ENCODE data around the gene SLC12A1.

The SLC12A1 gene

DNA sequence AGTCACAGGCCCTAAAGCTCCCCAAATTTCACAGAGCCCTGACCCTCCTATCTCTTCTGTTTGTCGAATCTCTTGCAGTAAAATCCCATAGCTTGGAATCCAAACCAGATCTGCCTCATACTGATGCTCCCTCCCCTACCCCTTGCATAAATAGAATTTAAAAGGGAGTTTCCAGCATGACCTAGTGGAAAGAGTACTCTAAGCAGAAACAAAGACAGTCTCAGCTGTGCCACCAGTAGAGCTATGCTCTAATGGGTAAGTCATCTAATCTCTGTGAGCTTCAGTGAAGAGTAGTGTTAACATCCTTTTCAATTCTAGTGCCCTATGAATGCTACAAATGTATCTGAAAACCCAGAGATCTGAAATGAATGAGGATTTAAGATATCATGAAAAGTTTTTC is 4.0 kb upstream of the SLC12A1 start:
- ATAC-seq: no peak
- TF ChIP-seq, protein P1, sequence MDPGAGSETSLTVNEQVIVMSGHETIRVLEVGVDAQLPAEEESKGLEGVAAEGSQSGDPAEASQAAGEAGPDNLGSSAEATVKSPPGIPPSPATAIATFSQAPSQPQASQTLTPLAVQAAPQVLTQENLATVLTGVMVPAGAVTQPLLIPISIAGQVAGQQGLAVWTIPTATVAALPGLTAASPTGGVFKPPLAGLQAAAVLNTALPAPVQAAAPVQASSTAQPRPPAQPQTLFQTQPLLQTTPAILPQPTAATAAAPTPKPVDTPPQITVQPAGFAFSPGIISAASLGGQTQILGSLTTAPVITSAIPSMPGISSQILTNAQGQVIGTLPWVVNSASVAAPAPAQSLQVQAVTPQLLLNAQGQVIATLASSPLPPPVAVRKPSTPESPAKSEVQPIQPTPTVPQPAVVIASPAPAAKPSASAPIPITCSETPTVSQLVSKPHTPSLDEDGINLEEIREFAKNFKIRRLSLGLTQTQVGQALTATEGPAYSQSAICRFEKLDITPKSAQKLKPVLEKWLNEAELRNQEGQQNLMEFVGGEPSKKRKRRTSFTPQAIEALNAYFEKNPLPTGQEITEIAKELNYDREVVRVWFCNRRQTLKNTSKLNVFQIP (CRISPR knock-in tag; IDR thresholded peaks at IDR 0.05; ENCODE audit: borderline replicate concordance, low read depth): no peak
- no peak for TF ChIP-seq ZFP3 (CRISPR knock-in tag; IDR thresholded peaks at IDR 0.05)
- TF ChIP-seq TOX (CRISPR knock-in tag; IDR thresholded peaks at IDR 0.05; ENCODE audit: borderline replicate concordance): no peak
- TF ChIP-seq, protein P2, sequence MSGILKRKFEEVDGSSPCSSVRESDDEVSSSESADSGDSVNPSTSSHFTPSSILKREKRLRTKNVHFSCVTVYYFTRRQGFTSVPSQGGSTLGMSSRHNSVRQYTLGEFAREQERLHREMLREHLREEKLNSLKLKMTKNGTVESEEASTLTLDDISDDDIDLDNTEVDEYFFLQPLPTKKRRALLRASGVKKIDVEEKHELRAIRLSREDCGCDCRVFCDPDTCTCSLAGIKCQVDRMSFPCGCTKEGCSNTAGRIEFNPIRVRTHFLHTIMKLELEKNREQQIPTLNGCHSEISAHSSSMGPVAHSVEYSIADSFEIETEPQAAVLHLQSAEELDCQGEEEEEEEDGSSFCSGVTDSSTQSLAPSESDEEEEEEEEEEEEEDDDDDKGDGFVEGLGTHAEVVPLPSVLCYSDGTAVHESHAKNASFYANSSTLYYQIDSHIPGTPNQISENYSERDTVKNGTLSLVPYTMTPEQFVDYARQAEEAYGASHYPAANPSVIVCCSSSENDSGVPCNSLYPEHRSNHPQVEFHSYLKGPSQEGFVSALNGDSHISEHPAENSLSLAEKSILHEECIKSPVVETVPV (CRISPR knock-in tag; IDR thresholded peaks at IDR 0.05): no peak
- TF ChIP-seq ZFP30 (CRISPR knock-in tag; IDR thresholded peaks at IDR 0.05): no peak
- no peak for TF ChIP-seq CSDC2 (CRISPR knock-in tag; IDR thresholded peaks at IDR 0.05)
- no peak for TF ChIP-seq ZNF8 (CRISPR knock-in tag; IDR thresholded peaks at IDR 0.05)
- TF ChIP-seq RARB (CRISPR knock-in tag; IDR thresholded peaks at IDR 0.05): no peak
- TF ChIP-seq, protein P3, sequence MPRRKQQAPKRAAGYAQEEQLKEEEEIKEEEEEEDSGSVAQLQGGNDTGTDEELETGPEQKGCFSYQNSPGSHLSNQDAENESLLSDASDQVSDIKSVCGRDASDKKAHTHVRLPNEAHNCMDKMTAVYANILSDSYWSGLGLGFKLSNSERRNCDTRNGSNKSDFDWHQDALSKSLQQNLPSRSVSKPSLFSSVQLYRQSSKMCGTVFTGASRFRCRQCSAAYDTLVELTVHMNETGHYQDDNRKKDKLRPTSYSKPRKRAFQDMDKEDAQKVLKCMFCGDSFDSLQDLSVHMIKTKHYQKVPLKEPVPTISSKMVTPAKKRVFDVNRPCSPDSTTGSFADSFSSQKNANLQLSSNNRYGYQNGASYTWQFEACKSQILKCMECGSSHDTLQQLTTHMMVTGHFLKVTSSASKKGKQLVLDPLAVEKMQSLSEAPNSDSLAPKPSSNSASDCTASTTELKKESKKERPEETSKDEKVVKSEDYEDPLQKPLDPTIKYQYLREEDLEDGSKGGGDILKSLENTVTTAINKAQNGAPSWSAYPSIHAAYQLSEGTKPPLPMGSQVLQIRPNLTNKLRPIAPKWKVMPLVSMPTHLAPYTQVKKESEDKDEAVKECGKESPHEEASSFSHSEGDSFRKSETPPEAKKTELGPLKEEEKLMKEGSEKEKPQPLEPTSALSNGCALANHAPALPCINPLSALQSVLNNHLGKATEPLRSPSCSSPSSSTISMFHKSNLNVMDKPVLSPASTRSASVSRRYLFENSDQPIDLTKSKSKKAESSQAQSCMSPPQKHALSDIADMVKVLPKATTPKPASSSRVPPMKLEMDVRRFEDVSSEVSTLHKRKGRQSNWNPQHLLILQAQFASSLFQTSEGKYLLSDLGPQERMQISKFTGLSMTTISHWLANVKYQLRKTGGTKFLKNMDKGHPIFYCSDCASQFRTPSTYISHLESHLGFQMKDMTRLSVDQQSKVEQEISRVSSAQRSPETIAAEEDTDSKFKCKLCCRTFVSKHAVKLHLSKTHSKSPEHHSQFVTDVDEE (CRISPR knock-in tag; IDR thresholded peaks at IDR 0.05): no peak
- TF ChIP-seq ARNTL (CRISPR knock-in tag; IDR thresholded peaks at IDR 0.05; ENCODE audit: borderline replicate concordance, low read depth): no peak
- TF ChIP-seq ZNF70 (CRISPR knock-in tag; IDR thresholded peaks at IDR 0.05): no peak
- TF ChIP-seq ZNF565 (CRISPR knock-in tag; conservative IDR thresholded peaks at IDR 0.05; ENCODE audit: low read depth): no peak
- no peak for TF ChIP-seq ZC3H10 (CRISPR knock-in tag; IDR thresholded peaks at IDR 0.05)

DNA sequence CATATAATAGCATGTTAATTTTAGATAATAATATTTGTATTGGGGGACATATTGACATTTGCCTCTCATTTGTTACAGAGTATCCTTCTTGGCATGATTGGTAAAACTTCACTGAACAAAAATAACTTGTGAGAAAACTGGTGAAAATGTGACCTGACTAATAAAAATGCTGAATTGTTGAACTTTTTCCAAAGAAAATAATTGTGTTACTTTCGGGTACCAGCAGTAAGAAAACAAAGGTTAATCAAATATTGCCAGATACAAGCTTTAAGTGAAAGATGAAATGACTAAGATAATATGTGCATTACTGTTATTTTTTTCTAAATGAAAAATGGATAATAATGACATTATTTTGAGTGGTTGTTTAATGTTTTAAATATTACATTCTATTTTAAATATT is 15.2 kb downstream of the SLC12A1 start:
- TF ChIP-seq GLIS3 (CRISPR knock-in tag; IDR thresholded peaks at IDR 0.05): no peak
- TF ChIP-seq ISL1 (CRISPR knock-in tag; IDR thresholded peaks at IDR 0.05): peak; percentile 71
- no peak for TF ChIP-seq OSR1 (CRISPR knock-in tag; IDR thresholded peaks at IDR 0.05)
- no peak for TF ChIP-seq ZC3H10 (CRISPR knock-in tag; IDR thresholded peaks at IDR 0.05)
- no peak for TF ChIP-seq RARB (CRISPR knock-in tag; IDR thresholded peaks at IDR 0.05)
- no peak for TF ChIP-seq ARNTL (CRISPR knock-in tag; IDR thresholded peaks at IDR 0.05; ENCODE audit: borderline replicate concordance, low read depth)
- TF ChIP-seq TOX (CRISPR knock-in tag; IDR thresholded peaks at IDR 0.05; ENCODE audit: borderline replicate concordance): no peak
- ATAC-seq: no peak

DNA sequence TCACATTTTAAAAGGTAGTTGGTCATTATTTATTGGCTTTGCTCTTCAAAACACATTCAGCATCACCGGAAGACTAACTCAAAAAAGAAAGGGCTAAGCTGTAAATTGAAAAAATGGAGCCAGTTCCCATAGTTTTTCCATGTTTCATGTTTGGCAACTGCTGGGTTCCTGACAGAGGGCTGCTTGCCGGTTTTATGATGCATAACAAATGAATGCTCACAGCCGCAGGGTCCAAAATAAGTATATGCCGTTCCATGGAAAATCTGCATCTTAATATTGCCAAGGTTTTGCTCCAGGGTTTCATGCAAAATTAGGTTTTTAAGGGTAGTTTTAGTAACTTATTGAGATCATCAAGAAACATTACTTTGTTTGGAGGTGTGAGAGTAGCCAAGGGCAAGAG is 15.8 kb downstream of the SLC12A1 start:
- ATAC-seq: no peak
- TF ChIP-seq, protein P4, sequence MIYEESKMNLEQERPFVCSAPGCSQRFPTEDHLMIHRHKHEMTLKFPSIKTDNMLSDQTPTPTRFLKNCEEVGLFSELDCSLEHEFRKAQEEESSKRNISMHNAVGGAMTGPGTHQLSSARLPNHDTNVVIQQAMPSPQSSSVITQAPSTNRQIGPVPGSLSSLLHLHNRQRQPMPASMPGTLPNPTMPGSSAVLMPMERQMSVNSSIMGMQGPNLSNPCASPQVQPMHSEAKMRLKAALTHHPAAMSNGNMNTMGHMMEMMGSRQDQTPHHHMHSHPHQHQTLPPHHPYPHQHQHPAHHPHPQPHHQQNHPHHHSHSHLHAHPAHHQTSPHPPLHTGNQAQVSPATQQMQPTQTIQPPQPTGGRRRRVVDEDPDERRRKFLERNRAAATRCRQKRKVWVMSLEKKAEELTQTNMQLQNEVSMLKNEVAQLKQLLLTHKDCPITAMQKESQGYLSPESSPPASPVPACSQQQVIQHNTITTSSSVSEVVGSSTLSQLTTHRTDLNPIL (CRISPR knock-in tag; IDR thresholded peaks at IDR 0.05; ENCODE audit: low read depth): no peak
- TF ChIP-seq ZFP30 (CRISPR knock-in tag; IDR thresholded peaks at IDR 0.05) (no peak), ESRRG (CRISPR knock-in tag; IDR thresholded peaks at IDR 0.05) (no peak), ZFP3 (CRISPR knock-in tag; IDR thresholded peaks at IDR 0.05) (no peak), ZNF8 (CRISPR knock-in tag; IDR thresholded peaks at IDR 0.05) (no peak), TOX (CRISPR knock-in tag; IDR thresholded peaks at IDR 0.05; ENCODE audit: borderline replicate concordance) (no peak)
- TF ChIP-seq, protein P5, sequence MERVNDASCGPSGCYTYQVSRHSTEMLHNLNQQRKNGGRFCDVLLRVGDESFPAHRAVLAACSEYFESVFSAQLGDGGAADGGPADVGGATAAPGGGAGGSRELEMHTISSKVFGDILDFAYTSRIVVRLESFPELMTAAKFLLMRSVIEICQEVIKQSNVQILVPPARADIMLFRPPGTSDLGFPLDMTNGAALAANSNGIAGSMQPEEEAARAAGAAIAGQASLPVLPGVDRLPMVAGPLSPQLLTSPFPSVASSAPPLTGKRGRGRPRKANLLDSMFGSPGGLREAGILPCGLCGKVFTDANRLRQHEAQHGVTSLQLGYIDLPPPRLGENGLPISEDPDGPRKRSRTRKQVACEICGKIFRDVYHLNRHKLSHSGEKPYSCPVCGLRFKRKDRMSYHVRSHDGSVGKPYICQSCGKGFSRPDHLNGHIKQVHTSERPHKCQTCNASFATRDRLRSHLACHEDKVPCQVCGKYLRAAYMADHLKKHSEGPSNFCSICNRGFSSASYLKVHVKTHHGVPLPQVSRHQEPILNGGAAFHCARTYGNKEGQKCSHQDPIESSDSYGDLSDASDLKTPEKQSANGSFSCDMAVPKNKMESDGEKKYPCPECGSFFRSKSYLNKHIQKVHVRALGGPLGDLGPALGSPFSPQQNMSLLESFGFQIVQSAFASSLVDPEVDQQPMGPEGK (CRISPR knock-in tag; IDR thresholded peaks at IDR 0.05; ENCODE audit: borderline replicate concordance): no peak
- TF ChIP-seq, protein P3 (CRISPR knock-in tag; IDR thresholded peaks at IDR 0.05): no peak
